Activated B cell treated with CpG ODN at 0.5 μM for 24 hours (primary cell): ENCODE results near the gene SYNDIG1. TPM values are rescaled to one million over a fixed set of nuclear protein-coding genes. Genes with fewer than 3 reads are reported as not detected.

Source experiments
- ATAC-seq: fragments of 200-7000 bp; cut with Tn5 transposase; one replicate; pipeline ENCODE4 v1.10.0; 2021; ENCODE audit warnings: low read depth, mild to moderate bottlenecking, moderate library complexity
- CTCF ChIA-PET: fragments of 350-600 bp; sonication (Branson Sonifier 250); formaldehyde crosslinking; loops from one replicate; lab custom pipeline; 2021; ENCODE audit warnings: antibody characterized with exemption; lab: Charles Lee
- POLR2A ChIA-PET: fragments of 350-600 bp; sonication (Branson Sonifier 250); formaldehyde crosslinking; loops from one replicate; lab custom pipeline; 2021; ENCODE audit warnings: antibody characterized with exemption; lab: Charles Lee
- DNase-seq: peaks from one replicate; pipeline ENCODE4 v3.0.0; 2022
- H3K27ac Mint-ChIP-seq: one replicate; pipeline ENCODE4 v1.8.0; 2020; ENCODE audit warnings: mixed read lengths
- H3K27me3 Mint-ChIP-seq: one replicate; pipeline ENCODE4 v1.8.0; 2021; ENCODE audit warnings: mixed read lengths
- H3K36me3 Mint-ChIP-seq: one replicate; pipeline ENCODE4 v1.8.0; 2021; ENCODE audit warnings: low read depth, mixed read lengths
- H3K4me1 Mint-ChIP-seq: one replicate; pipeline ENCODE4 v1.8.0; 2021; ENCODE audit warnings: mixed read lengths
- H3K4me3 Mint-ChIP-seq: one replicate; pipeline ENCODE4 v1.8.0; 2020; ENCODE audit warnings: mild to moderate bottlenecking, mixed read lengths
- H3K9me3 Mint-ChIP-seq: one replicate; pipeline ENCODE4 v1.8.0; 2020; ENCODE audit warnings: mixed read lengths
- intact Hi-C: fragments of 100-400 bp; cut with micrococcal nuclease; formaldehyde crosslinking; loops from one replicate; pipeline ENCODE4 v1.15.1; 2024
- total RNA-seq: library from RNA; stranded (reverse); gene quantifications from 2 replicates; pipeline ENCODE4 v1.2.3, GENCODE V29; 2022
- TF ChIP-seq, protein P1 (sequence below): fragments of 200-600 bp; IDR thresholded peaks from one replicate; pipeline ENCODE4 v1.8.0; 2022; ENCODE audit warnings: antibody characterized with exemption, mild to moderate bottlenecking

SYNDIG1 gene
- total RNA-seq, 1 donor from 2014 or later, result not detected

- Mint-ChIP-seq H3K4me3 (no peak overlapping the region), H3K36me3 (no peaks in the 10 kb centered on the region), H3K27ac (no peak overlapping the region), H3K4me1 (no peaks in the 10 kb centered on the region), H3K9me3 (no peaks in the 10 kb centered on the region), H3K27me3 (no peaks in the 10 kb centered on the region)
- ChIA-PET POLR2A (no interaction called here), CTCF (no interaction called here)
- no peak for DNase-seq
- no peak for ATAC-seq
- intact Hi-C loops, result no loop called here
- TF ChIP-seq, protein P1, sequence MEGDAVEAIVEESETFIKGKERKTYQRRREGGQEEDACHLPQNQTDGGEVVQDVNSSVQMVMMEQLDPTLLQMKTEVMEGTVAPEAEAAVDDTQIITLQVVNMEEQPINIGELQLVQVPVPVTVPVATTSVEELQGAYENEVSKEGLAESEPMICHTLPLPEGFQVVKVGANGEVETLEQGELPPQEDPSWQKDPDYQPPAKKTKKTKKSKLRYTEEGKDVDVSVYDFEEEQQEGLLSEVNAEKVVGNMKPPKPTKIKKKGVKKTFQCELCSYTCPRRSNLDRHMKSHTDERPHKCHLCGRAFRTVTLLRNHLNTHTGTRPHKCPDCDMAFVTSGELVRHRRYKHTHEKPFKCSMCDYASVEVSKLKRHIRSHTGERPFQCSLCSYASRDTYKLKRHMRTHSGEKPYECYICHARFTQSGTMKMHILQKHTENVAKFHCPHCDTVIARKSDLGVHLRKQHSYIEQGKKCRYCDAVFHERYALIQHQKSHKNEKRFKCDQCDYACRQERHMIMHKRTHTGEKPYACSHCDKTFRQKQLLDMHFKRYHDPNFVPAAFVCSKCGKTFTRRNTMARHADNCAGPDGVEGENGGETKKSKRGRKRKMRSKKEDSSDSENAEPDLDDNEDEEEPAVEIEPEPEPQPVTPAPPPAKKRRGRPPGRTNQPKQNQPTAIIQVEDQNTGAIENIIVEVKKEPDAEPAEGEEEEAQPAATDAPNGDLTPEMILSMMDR, result no peak
Measured at GRCh38 chr20:24672181-24672880, 202.9 kb downstream of the SYNDIG1 start.

DNA sequence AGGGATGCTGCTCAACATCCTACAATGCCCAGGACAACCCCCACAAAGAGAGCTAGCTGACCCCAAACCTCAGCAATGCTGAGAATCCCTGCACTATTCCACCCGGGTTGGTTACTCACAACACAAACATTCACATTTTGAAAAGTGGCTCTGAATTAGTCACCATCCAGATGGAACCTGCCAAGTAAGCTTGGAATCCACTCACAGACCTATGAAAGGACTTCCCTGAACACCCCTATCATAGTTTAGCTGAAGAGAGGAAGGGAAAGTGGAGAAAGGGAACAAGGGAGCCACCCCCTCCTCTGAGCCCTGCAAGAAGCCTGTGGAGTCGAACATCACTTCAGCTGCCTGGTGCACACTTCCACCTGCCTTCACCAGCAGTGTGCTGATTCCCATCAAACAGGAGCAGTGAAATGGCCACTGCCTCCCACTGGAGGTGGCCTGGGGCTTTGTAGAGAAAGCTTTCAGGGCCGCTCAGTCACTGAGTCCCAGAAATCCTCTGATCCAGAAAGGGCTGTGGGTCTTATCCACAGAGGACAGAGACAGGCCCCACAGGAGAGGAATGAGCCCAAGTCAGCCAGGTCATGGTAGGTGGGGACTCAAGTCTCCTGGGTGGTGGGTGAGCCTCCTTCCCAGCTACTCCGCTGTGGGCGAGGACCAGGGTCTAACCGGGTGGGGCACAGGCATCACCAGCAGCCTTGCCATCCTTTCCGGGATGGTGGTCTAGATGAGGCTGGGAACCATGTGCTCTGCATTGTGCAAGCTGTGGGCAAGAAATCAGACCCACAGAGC lies 203.7 kb downstream of the SYNDIG1 start:
- intact Hi-C loops, result no loop called here
- ChIA-PET CTCF (no interaction called here), POLR2A (no interaction called here)
- no peak for DNase-seq
- no peaks in the 10 kb centered on the region for H3K9me3 Mint-ChIP-seq
- no peak overlapping the region for H3K27ac Mint-ChIP-seq
- TF ChIP-seq, protein P1, result no peak
- H3K36me3 Mint-ChIP-seq, result no peaks in the 10 kb centered on the region
- no peaks in the 10 kb centered on the region for H3K4me1 Mint-ChIP-seq
- no peaks in the 10 kb centered on the region for H3K27me3 Mint-ChIP-seq
- ATAC-seq, result no peak
- no peak overlapping the region for H3K4me3 Mint-ChIP-seq

DNA sequence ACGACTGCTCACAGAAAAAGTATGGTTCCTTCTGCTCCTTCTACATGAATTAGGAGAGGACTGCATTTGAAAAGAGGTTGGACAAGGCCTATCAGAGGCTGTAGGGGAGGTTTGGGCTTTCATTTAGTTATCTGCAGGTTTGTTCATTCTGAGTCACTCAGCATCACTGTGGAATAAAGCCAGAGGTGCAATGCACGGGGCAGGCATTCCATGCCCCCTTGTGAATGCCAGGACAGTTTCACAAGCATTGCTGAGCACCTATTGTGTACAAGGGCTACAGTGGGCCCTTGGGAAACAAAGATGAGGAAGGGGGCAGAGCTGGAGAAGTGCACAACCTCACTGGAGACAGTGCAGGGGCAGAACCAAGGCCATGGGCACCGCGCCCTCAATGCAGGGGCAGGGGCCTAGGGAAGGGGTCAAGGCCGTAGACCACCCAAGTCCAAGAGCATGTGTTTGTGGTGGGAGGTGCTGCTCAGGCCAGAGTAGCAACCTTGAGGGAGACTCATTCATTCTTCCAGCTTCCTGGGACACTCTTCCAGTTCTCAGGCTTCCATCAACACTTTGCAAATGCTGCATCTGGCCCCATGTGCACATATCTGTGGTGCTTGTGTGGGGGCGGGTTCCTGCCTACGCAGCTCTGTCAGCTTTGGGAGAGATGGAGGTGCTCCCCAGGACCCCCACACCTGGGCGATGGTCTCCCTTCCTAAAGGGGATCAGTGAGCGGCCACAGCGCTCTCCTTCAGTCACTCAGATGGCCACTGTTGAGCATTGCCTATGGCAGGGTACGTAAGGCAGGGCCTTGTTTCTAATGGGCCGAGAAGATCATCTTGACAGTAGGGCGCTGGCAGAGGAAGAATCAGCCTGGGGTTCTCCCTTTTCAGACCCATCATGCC lies 204.5 kb downstream of the SYNDIG1 start:
- Mint-ChIP-seq H3K27me3 (no peaks in the 10 kb centered on the region), H3K27ac (no peak overlapping the region), H3K36me3 (no peaks in the 10 kb centered on the region), H3K4me1 (no peaks in the 10 kb centered on the region), H3K9me3 (no peaks in the 10 kb centered on the region), H3K4me3 (no peak overlapping the region)
- intact Hi-C loops, result no loop called here
- TF ChIP-seq, protein P1, result no peak
- CTCF ChIA-PET, result no interaction called here
- no peak for ATAC-seq
- no peak for DNase-seq
- POLR2A ChIA-PET, result no interaction called here

DNA sequence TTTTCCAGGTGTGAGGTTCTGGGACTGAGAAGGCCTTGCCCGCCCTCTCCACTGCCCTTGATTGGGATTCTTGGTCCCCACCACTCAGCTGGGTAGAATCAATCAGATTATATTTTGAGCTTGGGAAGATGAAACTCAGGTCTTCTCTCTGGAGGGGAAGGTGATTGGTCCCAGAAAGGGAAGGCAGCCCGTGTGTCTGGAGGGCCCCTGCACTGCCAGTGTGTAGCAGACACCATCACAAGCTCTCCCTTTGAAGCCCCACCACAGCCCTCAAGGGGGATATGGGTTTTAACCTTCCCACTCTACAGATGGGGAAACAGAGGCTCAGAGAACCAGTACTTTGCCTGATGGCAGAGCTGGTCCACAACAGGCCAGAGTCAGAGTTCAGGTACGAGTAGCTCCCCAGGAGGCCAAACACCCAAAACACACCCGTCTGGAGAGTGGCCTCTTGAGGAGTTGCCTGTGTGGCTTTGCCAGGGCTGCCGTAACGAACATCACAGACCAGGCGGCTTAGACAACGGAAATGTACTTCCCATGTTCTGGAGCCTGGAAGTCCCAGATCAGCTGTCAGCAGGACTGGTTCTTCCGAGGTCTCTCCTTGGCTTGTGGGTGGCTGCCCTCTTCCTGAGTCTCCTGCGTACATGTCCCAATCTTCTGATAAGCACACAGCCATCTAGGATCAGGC lies 205.6 kb downstream of the SYNDIG1 start:
- no peak overlapping the region for H3K27ac Mint-ChIP-seq
- no peak for ATAC-seq
- CTCF ChIA-PET, result no interaction called here
- H3K4me3 Mint-ChIP-seq, result no peak overlapping the region
- POLR2A ChIA-PET, result no interaction called here
- intact Hi-C loops, result no loop called here
- no peaks in the 10 kb centered on the region for H3K9me3 Mint-ChIP-seq
- no peaks in the 10 kb centered on the region for H3K36me3 Mint-ChIP-seq
- no peak for DNase-seq
- no peaks in the 10 kb centered on the region for H3K4me1 Mint-ChIP-seq
- no peaks in the 10 kb centered on the region for H3K27me3 Mint-ChIP-seq
- TF ChIP-seq, protein P1, result no peak
